GM21529 (cell line): ENCODE measurements around the gene GSTM3.

Experiments used
- ATAC-seq: cut with Tn5 transposase; IDR thresholded peaks from one replicate; pipeline ENCODE4 v1.9.1; 2021; ENCODE audit not compliant: unreplicated experiment

The GSTM3 gene

DNA sequence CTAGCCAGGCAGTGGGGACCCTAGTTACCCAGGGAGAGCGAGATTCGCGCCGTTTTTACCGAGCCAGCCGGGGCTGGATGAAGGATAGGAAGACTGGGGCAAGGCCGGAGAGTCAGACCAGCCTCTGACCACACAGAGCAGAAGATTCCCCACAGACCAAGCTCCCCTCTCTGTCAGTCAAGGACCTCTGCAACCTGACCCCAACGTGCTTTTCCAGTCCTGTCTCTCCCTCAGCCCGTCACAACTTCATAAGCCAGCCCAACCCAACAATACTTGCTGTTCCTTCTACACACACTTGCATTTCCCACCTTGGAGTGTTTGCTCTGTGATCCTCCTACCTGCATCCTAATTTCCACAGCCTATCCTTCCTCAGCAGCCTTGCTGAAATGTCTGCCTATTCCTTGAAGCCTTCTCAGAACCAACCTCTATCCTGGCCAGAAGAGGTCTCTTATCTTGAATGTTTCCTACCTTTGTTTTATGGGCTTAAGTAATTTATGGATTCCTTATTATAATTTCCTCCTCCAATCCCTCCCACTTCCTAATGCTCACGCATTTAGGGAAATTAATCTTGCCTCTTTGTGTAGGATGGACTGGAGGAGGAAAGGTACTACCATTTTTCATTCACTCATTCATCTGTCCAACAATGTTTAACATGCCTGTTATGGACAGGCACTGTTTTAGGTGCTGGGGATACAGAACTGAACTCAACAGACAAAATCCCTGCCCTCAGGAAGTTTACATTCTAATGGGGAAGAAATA lies at the start of gene GSTM3:
GSTM3 (minus strand) TSS at position 424 of the 759 bp plus-strand sequence. CDS start 751 bp downstream, outside the sequence.
- no peak for ATAC-seq

DNA sequence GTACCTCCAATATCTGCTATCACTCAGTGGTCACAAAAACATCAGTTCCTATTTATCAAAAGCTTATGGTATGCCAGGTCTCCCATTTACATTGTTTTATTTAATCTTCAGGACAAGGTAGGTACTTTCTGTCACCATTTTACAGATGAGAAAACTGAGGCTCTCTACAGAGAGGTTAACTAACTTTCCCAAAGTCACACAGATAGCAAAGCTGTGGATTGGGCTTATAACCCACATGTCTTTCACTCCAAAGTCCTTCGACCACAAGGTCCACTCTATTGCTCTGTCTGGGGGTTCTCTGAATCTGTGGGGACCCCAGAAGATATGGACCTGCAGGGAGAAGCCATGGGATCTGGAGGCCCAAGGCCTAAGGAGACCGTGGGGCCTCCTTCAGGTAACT lies 49.5 kb upstream of the GSTM3 start:
- no peak for ATAC-seq

DNA sequence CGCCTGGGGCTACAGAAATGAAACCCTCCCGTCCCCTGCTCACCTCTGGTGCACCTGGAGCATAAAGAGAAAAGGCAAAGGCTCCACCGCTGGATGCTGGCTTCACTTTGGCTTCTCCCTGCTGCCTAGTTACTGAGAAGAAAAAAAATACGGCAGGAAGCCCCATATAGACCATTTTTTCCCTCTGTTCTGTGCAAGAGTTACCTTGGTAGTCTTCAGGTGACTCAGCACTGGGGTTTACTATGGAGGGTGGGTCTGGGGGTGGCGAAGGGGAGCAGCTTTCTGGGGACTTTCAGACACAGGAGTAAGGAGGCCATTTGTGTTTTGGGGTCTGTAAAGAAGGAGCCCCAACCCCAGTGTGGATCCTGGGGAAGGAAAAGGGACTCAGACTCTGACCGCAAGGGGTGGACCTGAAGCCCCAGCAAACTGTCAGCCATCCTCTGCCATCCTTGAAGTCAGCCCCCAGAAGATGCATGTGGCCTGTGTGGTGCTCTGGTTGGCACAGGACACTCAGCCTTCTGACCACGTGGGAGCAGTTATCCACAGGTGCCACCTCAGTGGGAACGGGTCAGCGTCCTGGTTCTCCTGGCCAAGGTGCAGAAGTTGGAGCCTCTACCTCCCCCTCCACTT lies 48.8 kb upstream of the GSTM3 start:
- no peak for ATAC-seq

DNA sequence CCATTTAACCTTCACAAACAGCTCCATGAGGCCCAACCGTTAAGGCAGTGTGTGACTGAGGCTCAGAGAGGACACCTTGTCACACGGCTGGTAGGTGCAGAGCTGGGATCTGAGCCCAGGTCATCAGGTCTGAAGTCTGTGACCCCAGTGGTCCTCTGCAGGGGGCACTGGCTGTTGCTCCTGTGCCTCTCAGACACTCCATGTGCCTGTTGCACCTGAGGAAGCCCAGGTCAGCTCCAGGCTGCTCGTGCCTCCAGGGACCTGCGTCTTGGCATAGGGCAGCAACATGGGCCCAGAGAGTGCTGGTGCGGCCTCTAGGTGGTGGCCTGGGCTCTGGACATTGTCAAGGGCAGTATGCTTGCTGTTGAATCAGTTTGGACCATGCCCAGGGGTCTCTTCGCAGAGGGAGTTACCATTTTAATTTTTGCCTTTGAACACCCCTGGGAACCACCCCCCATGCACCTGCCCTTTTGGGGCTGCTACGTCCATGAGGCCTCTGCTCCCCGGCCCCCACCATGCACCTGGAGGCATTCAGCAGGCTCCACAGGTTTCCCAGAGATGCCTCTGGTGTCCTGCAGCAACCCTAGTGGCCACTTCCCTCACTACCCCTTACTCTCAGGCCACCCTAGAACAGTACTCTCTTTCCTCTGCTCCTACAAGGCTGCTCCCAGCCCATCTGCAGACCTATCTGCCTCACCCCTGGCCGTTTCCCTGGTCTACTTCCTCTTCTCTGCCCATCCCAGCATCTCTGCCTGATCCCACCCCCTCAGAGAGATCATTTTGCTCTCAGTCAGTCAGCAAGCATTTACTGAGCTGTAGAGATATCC lies 48.1 kb upstream of the GSTM3 start:
- ATAC-seq: no peak

DNA sequence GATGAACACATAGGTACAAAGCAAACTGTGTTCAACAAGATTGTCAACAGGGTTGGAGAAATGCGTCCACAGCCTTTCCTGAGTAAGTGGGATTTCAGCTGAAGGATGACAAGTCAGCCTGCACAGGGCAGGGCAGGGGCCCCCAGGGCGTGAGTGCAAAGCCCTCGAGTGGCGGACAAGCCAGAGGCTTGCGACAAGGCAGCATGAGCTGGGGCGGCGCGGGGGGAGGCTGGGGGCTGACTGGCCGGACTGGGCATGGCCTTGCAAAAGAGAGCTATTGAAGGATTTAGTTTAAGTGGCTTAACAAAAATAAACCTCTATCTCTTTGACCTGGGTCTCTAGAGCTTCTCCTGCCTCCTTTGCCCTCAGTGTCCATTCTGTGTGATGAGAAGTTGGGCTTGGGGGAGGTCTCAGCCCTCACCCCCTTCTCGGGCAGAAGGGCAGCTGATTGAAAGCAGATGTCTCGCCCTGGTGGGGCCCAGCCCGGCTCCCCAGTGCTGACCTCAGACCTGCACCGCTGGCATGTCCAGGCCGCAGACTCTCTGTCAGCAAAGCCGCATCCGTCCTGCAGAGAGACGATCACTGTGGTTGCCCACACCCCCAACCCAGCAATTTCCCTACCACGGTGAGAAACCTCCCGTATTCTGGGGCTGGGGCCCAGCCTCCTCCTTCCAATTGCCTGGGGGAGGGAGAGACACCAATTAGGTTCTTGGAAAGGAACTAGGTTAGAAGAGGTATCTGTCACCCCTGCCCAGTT lies 47.2 kb upstream of the GSTM3 start:
- no peak for ATAC-seq

DNA sequence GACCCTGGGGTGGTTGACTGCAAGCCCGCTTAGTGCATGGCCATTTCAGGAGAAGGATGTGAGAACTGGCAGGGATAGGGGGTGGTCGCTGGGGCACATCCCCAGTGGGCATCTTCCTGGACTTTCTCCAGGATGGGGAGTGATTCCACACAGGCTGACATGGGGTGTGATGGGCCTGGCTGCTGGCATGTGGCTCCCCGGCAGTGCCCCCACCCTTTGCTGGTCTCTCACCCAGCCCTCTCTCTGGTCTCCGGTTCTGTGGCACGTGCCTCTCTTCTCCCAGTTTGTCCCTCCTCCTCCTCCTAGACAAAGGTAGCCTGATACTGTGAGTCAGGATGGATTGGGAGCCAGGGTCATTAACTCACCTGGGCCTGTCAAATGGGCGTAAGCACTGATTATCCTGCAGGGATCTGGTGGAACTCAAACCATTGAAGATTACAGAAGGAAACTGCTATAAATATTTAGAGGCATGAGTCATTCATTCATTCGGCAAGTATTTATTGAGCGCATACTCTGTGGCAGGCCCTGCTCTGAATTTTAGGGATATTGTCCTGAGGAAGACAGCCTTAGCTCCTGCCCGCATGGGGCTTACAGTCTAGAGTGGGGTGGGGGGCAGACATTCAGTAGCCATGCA lies 46.5 kb upstream of the GSTM3 start:
- no peak for ATAC-seq

DNA sequence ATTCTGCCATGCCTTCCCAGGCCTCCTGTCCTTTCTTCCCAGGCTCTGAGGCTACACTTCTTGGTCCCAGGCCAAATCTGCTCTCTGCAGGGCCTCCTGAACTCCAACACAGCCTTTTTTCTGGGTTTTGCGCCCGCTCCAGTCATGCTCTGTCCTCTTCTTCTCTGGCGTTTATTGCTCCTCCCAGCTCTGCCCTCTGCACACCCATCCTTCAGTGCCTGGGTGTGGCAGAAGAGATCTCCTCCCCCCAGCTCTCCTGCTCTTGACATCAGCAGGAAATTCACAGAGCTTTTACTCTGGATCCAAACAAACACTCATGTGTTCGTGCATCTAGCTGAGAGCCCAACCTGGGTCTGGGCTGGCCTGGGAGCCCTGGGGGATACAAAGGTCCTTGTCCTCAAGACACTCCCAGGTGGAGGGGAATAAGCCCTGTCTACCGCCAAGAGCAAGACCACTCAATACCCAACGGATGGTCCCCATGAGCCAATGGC lies 45.7 kb upstream of the GSTM3 start:
- no peak for ATAC-seq

DNA sequence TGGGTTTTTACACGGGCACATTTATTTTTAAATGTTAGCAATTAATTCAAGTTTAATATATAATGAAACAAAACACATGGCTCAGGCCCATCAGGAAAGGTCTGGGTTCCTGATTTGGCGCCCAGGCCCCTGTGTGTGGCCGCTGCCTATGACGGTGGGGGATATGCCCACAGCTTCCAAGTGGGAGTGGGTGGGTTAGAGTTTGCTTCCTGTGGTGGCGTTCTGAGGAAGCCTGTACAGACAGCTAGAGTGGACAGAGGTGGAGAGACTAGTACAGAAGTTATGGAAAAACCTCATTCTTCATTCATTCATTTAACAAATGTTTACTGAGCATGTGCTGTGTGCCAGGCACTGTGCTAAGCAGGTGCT lies 45.3 kb upstream of the GSTM3 start:
- no peak for ATAC-seq

DNA sequence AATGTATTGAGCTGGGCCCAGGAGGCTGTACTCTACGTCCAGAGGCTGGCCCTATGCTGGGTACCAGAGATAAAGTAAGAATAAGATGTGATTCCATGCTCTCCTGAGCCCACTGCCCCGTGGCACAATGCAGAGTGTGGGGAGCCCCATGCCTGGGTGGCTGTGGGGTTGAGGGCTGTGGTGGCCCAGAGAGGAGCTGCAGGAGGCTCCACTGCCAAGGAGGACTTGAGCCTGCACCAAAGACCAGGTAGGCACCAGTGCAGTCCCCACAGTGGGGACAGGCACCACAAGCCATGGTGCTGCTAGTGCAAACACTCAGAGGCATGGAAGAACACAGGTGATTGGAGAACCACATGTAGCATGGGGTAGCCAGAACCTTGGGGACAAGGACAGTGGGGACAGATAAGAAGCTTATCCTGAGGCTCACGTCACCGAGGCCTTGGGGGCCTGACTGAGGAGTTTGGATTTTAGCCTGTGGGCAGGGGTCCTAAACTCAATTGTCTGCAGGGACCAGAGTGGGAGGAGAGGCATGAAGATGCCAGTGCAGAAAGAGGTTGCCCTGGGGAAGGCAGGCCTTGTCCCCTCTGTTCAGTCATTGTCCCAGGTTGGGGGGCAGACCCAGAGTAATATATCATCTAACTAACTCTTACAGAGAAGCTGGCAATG lies 44.7 kb upstream of the GSTM3 start:
- no peak for ATAC-seq

DNA sequence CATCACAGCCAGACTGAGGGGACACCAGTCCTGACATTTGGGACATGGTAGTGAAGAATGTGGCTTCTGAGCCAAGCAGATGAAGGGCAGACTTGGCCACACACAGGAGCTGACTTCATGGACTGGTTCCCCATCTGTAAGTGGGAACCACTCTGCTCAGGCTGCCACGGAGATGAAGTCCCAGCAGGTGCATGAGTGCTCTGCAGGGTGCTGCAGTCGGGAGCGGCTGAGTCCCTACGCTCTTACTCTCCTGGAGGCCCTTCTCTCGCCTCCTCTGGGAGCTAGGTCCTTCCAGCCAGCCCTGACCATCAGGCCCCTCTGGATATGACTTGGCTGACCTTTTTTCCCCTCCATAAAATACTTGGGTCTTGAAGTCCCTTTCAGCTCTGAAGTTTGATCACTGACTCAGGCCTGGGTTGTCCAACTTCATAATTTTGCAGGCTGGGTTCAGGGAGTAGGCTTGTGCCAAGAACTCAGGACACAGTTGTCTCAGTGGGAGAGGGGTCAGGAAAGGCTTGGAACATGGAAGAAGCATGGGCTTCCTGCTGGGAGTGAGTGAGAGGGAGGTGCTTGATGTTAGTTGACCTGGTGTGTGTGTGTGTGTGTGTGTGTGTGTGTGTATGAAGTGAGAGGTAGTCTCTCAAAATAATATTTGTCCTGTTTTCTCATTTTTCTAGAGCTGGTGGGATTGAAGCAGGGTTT lies 43.9 kb upstream of the GSTM3 start:
- ATAC-seq: no peak

DNA sequence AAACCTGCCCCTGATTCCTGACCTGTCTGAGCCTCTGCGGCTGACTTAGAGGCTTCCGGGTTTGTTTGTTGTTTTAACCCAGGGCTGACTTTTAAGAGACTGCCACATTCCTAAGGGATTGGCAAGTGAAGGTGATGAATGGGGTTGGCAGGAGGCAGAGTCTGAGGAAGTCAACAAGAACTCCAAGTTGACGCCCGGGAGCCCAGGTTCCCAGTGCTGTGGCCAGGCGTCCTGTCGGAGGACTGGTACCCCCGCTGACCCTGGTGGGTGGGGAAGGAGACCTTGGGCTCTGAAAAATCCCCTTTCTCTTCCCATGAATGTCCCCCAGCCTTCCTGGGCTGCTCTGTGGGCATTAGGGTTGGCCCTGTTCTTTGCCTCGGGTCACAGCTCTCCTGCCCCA lies 42.6 kb upstream of the GSTM3 start:
- ATAC-seq: no peak

DNA sequence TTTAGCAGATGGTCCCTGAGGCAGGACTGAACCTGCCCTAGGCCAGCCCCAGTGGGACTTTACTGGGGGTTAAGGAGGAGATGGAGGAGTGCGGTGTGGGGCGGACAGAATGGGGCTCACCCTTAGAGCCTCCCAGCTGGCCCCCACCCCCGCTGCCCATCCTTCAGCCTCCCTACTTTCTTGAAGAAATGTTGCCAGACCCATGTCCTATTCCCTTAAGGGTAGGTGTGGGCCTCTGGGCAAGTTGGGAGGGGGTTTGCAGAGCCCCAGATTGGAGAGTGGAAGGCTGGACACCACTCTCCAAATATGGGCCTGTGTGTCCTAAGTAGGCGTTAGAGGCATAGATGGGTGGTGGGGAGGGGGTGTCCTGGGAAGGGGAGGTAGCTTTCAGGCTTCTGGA lies 42.1 kb upstream of the GSTM3 start:
- no peak for ATAC-seq

DNA sequence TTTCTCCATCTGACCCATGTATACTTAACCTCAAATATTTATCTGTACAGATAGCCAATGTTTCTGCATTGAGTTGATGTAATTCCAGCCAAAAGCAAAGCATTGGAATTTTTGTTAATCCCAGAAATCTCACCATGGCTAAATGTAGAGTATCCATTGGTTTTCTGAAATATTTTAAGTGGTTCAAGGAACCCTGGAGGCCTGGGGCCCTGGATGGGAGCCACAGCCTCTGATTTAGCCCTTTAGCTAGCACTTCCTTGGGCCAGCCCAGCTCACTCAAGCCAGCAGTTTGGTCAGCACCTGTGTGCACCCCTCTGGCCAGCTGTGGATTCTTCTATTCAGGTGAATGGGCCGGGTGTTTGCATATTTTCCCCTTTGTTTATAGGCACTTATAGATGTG lies 41.7 kb upstream of the GSTM3 start:
- ATAC-seq: no peak

DNA sequence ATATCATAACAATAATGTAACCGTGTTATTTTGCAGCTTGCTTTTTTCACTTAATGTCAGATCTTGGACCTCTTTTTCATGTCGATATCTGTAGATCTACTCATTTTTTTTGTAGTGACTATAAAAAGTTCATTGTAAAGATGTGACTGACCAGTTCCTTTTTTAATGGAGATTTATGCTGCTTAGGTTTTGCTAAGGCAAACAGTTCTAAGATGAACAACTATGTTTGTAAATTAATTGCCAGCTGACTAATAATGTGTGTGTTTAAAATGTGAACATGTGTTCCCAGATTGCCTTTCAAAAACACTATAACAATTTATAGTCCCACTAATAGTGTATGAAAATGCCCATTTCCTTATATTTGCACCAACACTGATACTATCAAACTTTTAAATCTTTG lies 41.0 kb upstream of the GSTM3 start:
- ATAC-seq: no peak

DNA sequence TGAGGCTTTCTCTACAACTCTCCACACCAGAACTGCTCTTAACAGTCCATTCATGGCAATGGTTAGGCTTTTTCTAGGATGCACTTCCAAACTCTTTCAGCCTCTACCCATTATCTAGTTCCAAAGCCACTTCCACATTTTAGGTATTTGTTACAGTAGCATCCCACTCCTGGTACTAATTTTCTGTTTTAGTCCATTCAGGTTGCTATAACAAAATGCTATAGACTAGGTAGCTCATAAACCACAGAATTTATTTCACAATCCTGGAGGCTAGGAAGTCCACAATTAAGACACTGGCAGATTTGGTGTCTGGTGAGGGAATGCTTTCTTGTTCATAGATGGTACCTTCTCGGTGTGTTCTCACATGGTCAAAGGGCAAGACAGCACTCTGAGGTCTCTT lies 40.1 kb upstream of the GSTM3 start:
- no peak for ATAC-seq

DNA sequence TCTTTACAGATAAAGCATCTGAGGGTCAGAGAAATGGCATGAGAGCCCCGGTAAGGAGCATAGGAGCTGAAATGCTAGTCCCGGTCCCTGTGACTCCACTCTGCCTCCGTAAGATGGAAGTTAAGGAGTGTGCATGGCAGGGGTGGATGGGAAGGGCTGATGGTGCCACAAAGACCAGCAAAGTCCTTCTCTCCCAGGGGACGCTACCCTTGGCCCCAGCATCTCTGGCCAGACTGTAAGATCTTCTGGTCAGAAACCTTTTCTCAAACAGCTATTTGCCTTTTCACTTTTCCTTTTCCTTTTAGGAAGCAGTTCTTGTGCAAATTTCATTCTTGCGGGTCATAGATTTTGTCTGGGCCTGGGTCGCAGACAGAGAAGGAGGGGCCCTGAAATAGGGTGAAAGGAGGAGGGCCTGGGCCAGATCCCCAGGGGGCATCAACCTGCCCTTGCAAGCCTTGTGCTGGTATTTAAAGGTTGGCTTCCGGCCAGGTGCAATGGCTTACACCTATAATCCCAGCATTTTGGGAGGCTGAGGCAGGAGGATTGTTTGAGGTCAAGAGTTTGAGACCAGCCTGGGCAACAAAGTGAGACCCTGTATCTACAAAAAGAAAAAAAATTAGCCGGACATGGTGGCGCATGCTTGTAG lies 37.3 kb upstream of the GSTM3 start:
- ATAC-seq: no peak

DNA sequence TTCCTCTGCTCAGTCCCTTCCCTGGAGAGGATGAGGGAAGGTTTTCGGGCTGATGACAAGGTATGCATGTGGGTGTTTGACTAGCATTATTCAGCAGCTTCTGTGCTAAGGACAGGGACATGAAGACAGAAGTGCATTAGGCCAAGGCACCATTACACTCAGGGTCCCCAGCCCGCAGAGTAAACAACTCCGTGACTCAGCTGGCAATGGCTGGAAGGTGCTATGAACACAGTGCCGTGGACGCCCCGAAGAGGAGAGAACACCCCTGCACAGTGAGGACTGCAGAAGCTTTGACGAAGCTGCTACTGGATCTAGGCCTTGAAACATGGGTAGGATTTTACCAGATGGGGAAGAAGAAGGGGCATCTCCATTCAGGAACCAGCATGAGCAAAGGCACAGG lies 36.6 kb upstream of the GSTM3 start:
- ATAC-seq: no peak

DNA sequence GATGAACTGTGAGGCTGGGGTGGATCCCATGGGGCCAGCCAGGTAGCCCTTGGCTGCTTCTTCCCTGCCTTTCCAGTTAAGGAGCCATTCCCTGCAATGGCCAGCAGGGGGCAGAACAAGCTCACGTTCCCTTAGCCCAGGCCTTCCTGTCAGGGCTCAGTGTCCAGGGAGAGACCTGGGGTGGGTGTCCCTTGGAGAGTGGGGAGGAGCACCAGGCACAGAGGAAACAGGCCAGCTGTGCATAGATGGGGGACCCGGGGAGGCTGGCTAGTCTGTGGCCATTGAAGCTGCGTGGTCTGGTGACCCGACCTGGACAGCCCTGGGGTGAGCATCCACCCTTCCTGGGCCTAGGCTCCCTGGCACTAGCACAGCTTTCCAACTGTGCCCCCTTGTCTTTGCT lies 36.1 kb upstream of the GSTM3 start:
- ATAC-seq: no peak

DNA sequence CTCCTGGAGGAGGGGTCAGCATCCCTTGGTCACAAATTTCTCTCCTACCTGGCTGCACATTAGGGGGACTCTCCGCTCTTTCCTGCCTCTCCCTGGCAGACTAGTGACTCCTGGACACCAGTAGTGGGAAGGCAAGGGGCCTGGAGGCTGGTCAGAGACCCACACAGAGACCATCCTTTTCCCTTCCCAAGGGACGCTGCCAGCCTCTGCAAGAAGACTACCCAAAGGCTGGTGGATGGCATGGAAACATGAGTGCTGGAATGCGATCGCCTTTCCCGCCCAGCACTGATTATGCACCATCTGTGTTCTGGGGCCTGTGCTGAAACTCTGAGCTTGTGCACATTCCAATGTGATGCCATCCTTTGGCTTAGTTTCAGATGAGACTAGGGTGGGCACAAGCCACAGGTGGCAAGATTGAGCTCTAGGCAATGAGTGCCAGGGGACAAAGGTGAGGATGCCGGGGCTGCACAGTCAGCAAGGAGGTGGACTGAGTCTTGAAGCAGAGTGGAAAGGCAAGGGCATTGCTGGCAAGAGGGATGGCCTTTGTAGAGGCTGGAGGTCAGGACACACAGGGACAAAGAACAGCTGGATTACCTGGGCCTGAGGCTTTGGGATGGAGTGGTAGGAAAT lies 35.5 kb upstream of the GSTM3 start:
- no peak for ATAC-seq
